ENCODE measurements around the gene POU3F1.

The POU3F1 gene

DNA sequence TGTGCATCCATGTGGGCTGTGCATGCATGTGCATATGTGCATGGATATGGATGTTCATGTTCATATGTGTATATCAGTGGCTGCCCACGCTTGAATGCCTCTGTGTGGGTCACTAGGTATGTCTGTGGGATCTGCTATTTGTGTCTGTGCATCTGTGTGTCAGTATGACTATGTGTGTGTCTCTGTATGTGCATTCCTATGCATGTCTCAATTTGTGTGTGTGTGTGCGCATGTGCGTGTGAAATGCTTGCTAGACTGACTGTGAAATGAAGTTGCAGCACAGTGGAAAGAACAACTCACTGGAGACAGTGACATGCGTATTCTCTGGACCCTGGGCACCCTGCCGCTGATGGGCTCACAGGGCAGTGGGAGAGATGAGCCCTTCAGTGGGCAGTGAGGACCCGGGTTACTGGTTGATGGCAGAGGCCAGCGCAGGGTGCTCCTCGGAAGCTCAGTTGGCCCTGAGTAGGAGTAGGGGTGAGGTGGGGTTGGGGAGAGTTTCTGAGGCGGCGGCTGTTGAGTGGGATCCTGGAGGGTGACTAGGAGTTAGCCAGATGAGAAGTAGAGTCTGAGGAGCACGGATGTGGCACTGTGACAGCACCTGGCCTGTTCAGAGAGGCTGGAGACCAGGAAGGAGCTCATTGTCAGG is 43.2 kb upstream of the POU3F1 start:
- Histone ChIP-seq H3F3A (ENCODE audit: insufficient read depth, low read length) (no peaks in the 10 kb centered on the region), H3K4me1 (ENCODE audit: insufficient read depth, low read length, severe bottlenecking) (no peaks in the 10 kb centered on the region), H3K36me3 (ENCODE audit: insufficient read depth, low read length) (no peaks in the 10 kb centered on the region), H3K27ac (ENCODE audit: low read depth, low read length, poor library complexity, severe bottlenecking) (no peak overlapping the region), H3K27me3 (ENCODE audit: insufficient read depth, low read length) (peaks cover 9% of the 10 kb centered on the region; the same call in 1 of the 2 replicates), H3K79me2 (ENCODE audit: insufficient read depth, low read length) (no peaks in the 10 kb centered on the region), H3K4me2 (ENCODE audit: low read length) (no peak overlapping the region), H3K9me3 (ENCODE audit: low read length) (no peaks in the 10 kb centered on the region), H2AFZ (ENCODE audit: low read length) (no peak overlapping the region), H3K9me2 (ENCODE audit: low read depth, low read length) (no peaks in the 10 kb centered on the region), H3K4me3 (ENCODE audit: low read depth, low read length, poor library complexity, severe bottlenecking) (no peak overlapping the region), H4K20me1 (ENCODE audit: insufficient read depth, low read length) (no peaks in the 10 kb centered on the region), H3K9ac (ENCODE audit: low read length) (no peak overlapping the region)
- TF ChIP-seq, protein P1, sequence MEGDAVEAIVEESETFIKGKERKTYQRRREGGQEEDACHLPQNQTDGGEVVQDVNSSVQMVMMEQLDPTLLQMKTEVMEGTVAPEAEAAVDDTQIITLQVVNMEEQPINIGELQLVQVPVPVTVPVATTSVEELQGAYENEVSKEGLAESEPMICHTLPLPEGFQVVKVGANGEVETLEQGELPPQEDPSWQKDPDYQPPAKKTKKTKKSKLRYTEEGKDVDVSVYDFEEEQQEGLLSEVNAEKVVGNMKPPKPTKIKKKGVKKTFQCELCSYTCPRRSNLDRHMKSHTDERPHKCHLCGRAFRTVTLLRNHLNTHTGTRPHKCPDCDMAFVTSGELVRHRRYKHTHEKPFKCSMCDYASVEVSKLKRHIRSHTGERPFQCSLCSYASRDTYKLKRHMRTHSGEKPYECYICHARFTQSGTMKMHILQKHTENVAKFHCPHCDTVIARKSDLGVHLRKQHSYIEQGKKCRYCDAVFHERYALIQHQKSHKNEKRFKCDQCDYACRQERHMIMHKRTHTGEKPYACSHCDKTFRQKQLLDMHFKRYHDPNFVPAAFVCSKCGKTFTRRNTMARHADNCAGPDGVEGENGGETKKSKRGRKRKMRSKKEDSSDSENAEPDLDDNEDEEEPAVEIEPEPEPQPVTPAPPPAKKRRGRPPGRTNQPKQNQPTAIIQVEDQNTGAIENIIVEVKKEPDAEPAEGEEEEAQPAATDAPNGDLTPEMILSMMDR (IDR thresholded peaks at IDR 0.05; ENCODE audit: low read length) = no peak
- no peak for TF ChIP-seq EZH2 (IDR thresholded peaks at IDR 0.05; ENCODE audit: borderline replicate concordance, low read length)

DNA sequence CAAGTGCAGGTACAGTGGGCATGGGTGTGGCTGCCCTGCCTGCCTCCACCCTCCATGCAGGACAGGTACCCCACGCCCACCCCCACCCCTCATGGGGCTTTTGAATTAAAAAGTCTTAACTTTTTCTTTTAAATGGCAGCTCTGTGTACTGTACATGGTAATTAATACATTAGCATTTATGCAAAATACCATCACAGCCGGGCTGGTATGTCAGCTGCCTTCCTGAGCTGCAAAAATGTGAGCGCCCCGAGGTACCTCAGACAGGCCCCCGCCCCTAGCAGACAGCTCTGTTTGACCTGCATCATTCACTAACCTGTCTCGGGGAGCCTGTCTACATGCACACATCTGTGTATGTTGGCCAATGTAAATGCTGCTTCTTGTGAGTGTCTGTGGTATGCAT is 42.2 kb upstream of the POU3F1 start:
- Histone ChIP-seq H3F3A (ENCODE audit: insufficient read depth, low read length) (no peaks in the 10 kb centered on the region), H3K79me2 (ENCODE audit: insufficient read depth, low read length) (no peaks in the 10 kb centered on the region), H4K20me1 (ENCODE audit: insufficient read depth, low read length) (no peaks in the 10 kb centered on the region), H3K4me2 (ENCODE audit: low read length) (no peak overlapping the region), H3K9me3 (ENCODE audit: low read length) (no peaks in the 10 kb centered on the region), H3K4me1 (ENCODE audit: insufficient read depth, low read length, severe bottlenecking) (no peaks in the 10 kb centered on the region), H3K9me2 (ENCODE audit: low read depth, low read length) (no peaks in the 10 kb centered on the region), H3K9ac (ENCODE audit: low read length) (no peak overlapping the region), H3K27me3 (ENCODE audit: insufficient read depth, low read length) (peaks cover 9% of the 10 kb centered on the region; the same call in 1 of the 2 replicates), H3K27ac (ENCODE audit: low read depth, low read length, poor library complexity, severe bottlenecking) (no peak overlapping the region), H3K36me3 (ENCODE audit: insufficient read depth, low read length) (no peaks in the 10 kb centered on the region), H2AFZ (ENCODE audit: low read length) (no peak overlapping the region), H3K4me3 (ENCODE audit: low read depth, low read length, poor library complexity, severe bottlenecking) (no peak overlapping the region)
- TF ChIP-seq EZH2 (IDR thresholded peaks at IDR 0.05; ENCODE audit: borderline replicate concordance, low read length) = no peak
- TF ChIP-seq, protein P1 (IDR thresholded peaks at IDR 0.05; ENCODE audit: low read length) = no peak

DNA sequence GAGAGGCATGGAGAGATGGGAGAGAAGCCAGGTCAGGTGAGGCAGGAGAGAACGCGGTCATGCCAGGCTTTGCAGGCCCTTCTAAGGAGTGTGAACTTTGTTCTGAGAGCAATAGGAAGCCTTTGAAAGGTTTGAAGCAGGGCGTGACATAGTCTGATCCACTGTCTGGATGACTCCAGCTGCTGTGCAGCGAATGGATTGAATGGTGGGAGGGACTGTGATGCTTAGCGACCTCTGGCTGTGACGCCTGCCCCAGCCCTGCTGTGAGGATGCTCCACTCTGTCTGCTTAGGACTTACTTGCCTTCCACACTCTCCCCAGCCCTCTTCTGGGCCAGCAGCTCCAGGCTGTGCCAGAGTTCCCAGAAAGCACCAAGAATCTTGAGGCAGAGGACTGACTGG is 41.8 kb upstream of the POU3F1 start:
- TF ChIP-seq EZH2 (IDR thresholded peaks at IDR 0.05; ENCODE audit: borderline replicate concordance, low read length) = no peak
- TF ChIP-seq, protein P1 (IDR thresholded peaks at IDR 0.05; ENCODE audit: low read length) = no peak
- Histone ChIP-seq H2AFZ (ENCODE audit: low read length) (no peak overlapping the region), H3K9me3 (ENCODE audit: low read length) (no peaks in the 10 kb centered on the region), H3F3A (ENCODE audit: insufficient read depth, low read length) (no peaks in the 10 kb centered on the region), H3K27ac (ENCODE audit: low read depth, low read length, poor library complexity, severe bottlenecking) (no peak overlapping the region), H3K9me2 (ENCODE audit: low read depth, low read length) (no peaks in the 10 kb centered on the region), H3K4me1 (ENCODE audit: insufficient read depth, low read length, severe bottlenecking) (no peaks in the 10 kb centered on the region), H3K4me2 (ENCODE audit: low read length) (no peak overlapping the region), H3K4me3 (ENCODE audit: low read depth, low read length, poor library complexity, severe bottlenecking) (no peak overlapping the region), H3K27me3 (ENCODE audit: insufficient read depth, low read length) (peaks cover 9% of the 10 kb centered on the region; the same call in 1 of the 2 replicates), H4K20me1 (ENCODE audit: insufficient read depth, low read length) (no peaks in the 10 kb centered on the region), H3K79me2 (ENCODE audit: insufficient read depth, low read length) (no peaks in the 10 kb centered on the region), H3K9ac (ENCODE audit: low read length) (no peak overlapping the region), H3K36me3 (ENCODE audit: insufficient read depth, low read length) (no peaks in the 10 kb centered on the region)
